Transverse colon (tissue), 3 donors: ENCODE results near the gene TSHZ3.

ENCODE experiments used
- POLR2A ChIP-seq: fragments of 450-650 bp; IDR thresholded peaks from one replicate; pipeline ENCODE4 v1.6.1; 2016; ENCODE audit warnings: antibody characterized with exemption, mild to moderate bottlenecking, moderate library complexity
- TF ChIP-seq, protein P1 (sequence below), 5 experiments: fragments of 200-600 bp in 3 of 5; fragments of 450-650 bp in 2 of 5; sonication (generic) in 3 of 5; IDR thresholded peaks; 1 replicate in 2 of 5; 2 replicates in 3 of 5; pipeline ENCODE4 v1.5.1; 2016 to 2017; ENCODE audit warnings: antibody characterized with exemption in 5 of 5, inconsistent platforms in 3 of 5, mild to moderate bottlenecking in 2 of 5, moderate library complexity in 1 of 5

DNA sequence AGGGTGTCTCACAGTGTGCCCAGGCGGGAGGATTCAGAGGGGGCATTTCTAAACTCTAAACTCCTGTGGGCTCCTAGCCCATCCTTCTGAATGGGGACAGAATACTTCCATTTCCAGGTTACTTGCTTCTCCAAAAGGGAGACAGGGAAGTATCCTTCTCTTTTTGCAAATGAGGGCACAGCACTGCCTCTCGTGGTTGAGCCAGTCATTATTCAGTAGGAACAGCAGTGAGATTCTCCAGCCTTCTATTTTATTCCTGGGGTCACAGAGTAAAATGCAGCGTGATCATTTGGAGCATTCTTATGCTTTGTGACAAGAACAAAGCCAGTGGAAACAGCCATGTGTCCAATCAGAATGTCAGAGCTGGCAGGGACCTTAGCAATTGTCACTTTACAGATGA is 15.7 kb upstream of the TSHZ3 start:
- no peak for TF ChIP-seq POLR2A
- TF ChIP-seq, protein P1, sequence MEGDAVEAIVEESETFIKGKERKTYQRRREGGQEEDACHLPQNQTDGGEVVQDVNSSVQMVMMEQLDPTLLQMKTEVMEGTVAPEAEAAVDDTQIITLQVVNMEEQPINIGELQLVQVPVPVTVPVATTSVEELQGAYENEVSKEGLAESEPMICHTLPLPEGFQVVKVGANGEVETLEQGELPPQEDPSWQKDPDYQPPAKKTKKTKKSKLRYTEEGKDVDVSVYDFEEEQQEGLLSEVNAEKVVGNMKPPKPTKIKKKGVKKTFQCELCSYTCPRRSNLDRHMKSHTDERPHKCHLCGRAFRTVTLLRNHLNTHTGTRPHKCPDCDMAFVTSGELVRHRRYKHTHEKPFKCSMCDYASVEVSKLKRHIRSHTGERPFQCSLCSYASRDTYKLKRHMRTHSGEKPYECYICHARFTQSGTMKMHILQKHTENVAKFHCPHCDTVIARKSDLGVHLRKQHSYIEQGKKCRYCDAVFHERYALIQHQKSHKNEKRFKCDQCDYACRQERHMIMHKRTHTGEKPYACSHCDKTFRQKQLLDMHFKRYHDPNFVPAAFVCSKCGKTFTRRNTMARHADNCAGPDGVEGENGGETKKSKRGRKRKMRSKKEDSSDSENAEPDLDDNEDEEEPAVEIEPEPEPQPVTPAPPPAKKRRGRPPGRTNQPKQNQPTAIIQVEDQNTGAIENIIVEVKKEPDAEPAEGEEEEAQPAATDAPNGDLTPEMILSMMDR (IDR thresholded peaks at IDR 0.05): no peak
